Stimulated activated CD4-positive, alpha-beta T cell treated with anti-CD3 and anti-CD28 coated beads, Interleukin-12 subunit alpha, Interleukin-12 subunit beta, amount 100 ng/mL, for 24 hours (primary cell): Measurements from ENCODE around the gene FBXO31.
"Not testable (repeated sequence)": the region's sequence is repeated elsewhere in the genome, so short reads cannot be mapped to it uniquely, and the experiment has no call there.

ENCODE experiments used
- DNase-seq, 2 experiments: peaks; one replicate each; pipeline ENCODE4 v3.0.0-alpha.2; 2020; ENCODE audit warnings: low read depth in 2 of 2

FBXO31 gene

GRCh38 chr16:87387942-87388817, 4.6 kb upstream of the FBXO31 start:
- DNase-seq: peak; percentile 65 to 75

- not testable (repeated sequence) for DNase-seq
These were observed 1.2 kb upstream of the FBXO31 start for GRCh38 chr16:87384875-87385167.

- no peak for DNase-seq
These were observed 742 bp upstream of the FBXO31 start for GRCh38 chr16:87384162-87384874.

GRCh38 chr16:87382023-87382785, 1.4 kb downstream of the FBXO31 start:
- no peak for DNase-seq

- DNase-seq: no peak
These were observed 2.7 kb downstream of the FBXO31 start for GRCh38 chr16:87380881-87381280.

- no peak for DNase-seq
These were observed 3.2 kb downstream of the FBXO31 start for GRCh38 chr16:87380403-87380802.

- DNase-seq: not testable (repeated sequence)
These were observed 4.2 kb downstream of the FBXO31 start for GRCh38 chr16:87379312-87379752.

GRCh38 chr16:87376660-87377059, 6.9 kb downstream of the FBXO31 start:
- DNase-seq: no peak

GRCh38 chr16:87375426-87376135, 8.0 kb downstream of the FBXO31 start:
- no peak for DNase-seq

- DNase-seq: no peak
These were observed 9.3 kb downstream of the FBXO31 start for GRCh38 chr16:87374313-87374712.

- no peak for DNase-seq
These were observed 11.3 kb downstream of the FBXO31 start for GRCh38 chr16:87372305-87372704.

- DNase-seq: no peak
These were observed 12.2 kb downstream of the FBXO31 start for GRCh38 chr16:87371261-87371866.

- no peak for DNase-seq
These were observed 13.5 kb downstream of the FBXO31 start for GRCh38 chr16:87369796-87370719.

GRCh38 chr16:87369117-87369765, 14.3 kb downstream of the FBXO31 start:
- no peak for DNase-seq

GRCh38 chr16:87368029-87368770, 15.4 kb downstream of the FBXO31 start:
- no peak for DNase-seq

- DNase-seq: no peak
These were observed 16.0 kb downstream of the FBXO31 start for GRCh38 chr16:87367529-87367928.

- DNase-seq: no peak
These were observed 16.6 kb downstream of the FBXO31 start for GRCh38 chr16:87366930-87367329.

GRCh38 chr16:87366288-87366687, 17.3 kb downstream of the FBXO31 start:
- no peak for DNase-seq
